ENCODE data around the gene TMEM151A.

Gene TMEM151A

GRCh38 chr11:66338276-66339161 lies 46.8 kb downstream of the TMEM151A start:
- DNase-seq = no peak

- DNase-seq = no peak
Observed at GRCh38 chr11:66339162-66339675, 47.5 kb downstream of the TMEM151A start.

- DNase-seq = no peak
Observed at GRCh38 chr11:66339686-66340483, 48.2 kb downstream of the TMEM151A start.

GRCh38 chr11:66340596-66341501 lies 49.2 kb downstream of the TMEM151A start:
- DNase-seq = no peak

GRCh38 chr11:66341502-66342126 lies 49.9 kb downstream of the TMEM151A start:
- no peak for DNase-seq

GRCh38 chr11:66343176-66343575 lies 51.5 kb downstream of the TMEM151A start:
- DNase-seq = no peak

GRCh38 chr11:66344550-66345315 lies 53.0 kb downstream of the TMEM151A start, which contains the start of gene BRMS1:
TSS of gene BRMS1 (minus strand) at chr11:66345104. CDS start at chr11:66342234, 2,870 bp downstream.
- peak; percentile 94 for DNase-seq

GRCh38 chr11:66345316-66345649 lies 53.6 kb downstream of the TMEM151A start:
- DNase-seq = no peak

Data from NCI-H2107 (cell line).